HEK293 (cell line): Measurements from ENCODE around the gene MPEG1.

ENCODE experiments used
- CTCF ChIA-PET: fragments of 350-600 bp; formaldehyde crosslinking; extraction: SDS; loops from one replicate; lab custom pipeline; 2021; ENCODE audit warnings: antibody characterized with exemption; lab: Yijun Ruan, JAX
- POLR2A ChIA-PET: fragments of 300-600 bp; formaldehyde crosslinking; extraction: SDS; loops from one replicate; lab custom pipeline; 2020; ENCODE audit warnings: antibody characterized with exemption, inconsistent platforms; lab: Yijun Ruan, JAX
- H3K27ac ChIP-seq: fragments of 200-500 bp; sonication (Bioruptor generic); 2 replicates; pipeline ENCODE4 v1.5.1; 2014; ENCODE audit warnings: low read depth, low read length, control low read depth, inconsistent platforms; ENCODE audit errors: extremely low read depth
- H3K36me3 ChIP-seq, 2 experiments: fragments of 200-500 bp in 1 of 2; sonication (Bioruptor generic) in 1 of 2; 1 replicate in 1 of 2; 2 replicates in 1 of 2; pipeline ENCODE4 v1.5.1; 2014 to 2017; ENCODE audit warnings: inconsistent platforms in 2 of 2, low read length in 2 of 2; ENCODE audit not compliant: control insufficient read depth in 2 of 2, insufficient read depth in 1 of 2
- H3K4me1 ChIP-seq: fragments of 200-500 bp; sonication (Bioruptor generic); 2 replicates; pipeline ENCODE4 v1.5.1; 2014; ENCODE audit warnings: mild to moderate bottlenecking, low read length, inconsistent platforms; ENCODE audit not compliant: control insufficient read depth, insufficient read depth
- H3K4me3 ChIP-seq: 2 replicates; pipeline ENCODE4 v1.5.1; 2011; ENCODE audit warnings: low read depth, mild to moderate bottlenecking, control low read depth, low read length, moderate library complexity
- H3K9me3 ChIP-seq: fragments of 200-500 bp; sonication (Bioruptor generic); 2 replicates; pipeline ENCODE4 v1.5.1; 2014; ENCODE audit warnings: low read depth, low read length, inconsistent platforms; ENCODE audit not compliant: control insufficient read depth, insufficient read depth
- KLF8 ChIP-seq: fragments of 450-650 bp; formaldehyde crosslinking; IDR thresholded peaks from 2 replicates; pipeline ENCODE4 v1.5.1; 2016; ENCODE audit warnings: missing biosample characterization, missing genetic modification characterization
- SALL2 ChIP-seq: fragments of 450-650 bp; formaldehyde crosslinking; IDR thresholded peaks from 2 replicates; pipeline ENCODE4 v1.5.0; 2017; ENCODE audit warnings: missing biosample characterization, mild to moderate bottlenecking, missing genetic modification characterization, borderline replicate concordance
- SCRT1 ChIP-seq: fragments of 450-650 bp; formaldehyde crosslinking; IDR thresholded peaks from 2 replicates; pipeline ENCODE4 v1.5.1; 2016; ENCODE audit warnings: missing biosample characterization, missing genetic modification characterization, borderline replicate concordance
- SP3 ChIP-seq: fragments of 450-650 bp; formaldehyde crosslinking; IDR thresholded peaks from 2 replicates; pipeline ENCODE4 v1.5.1; 2016; ENCODE audit warnings: missing biosample characterization, missing genetic modification characterization
- SP7 ChIP-seq: fragments of 450-650 bp; formaldehyde crosslinking; IDR thresholded peaks from 2 replicates; pipeline ENCODE4 v1.5.1; 2016; ENCODE audit warnings: missing biosample characterization, missing genetic modification characterization
- TRIM28 ChIP-seq: IDR thresholded peaks from 2 replicates; pipeline ENCODE4 v1.6.1; 2011; ENCODE audit warnings: low read length, control low read depth, borderline replicate concordance
- YY1 ChIP-seq: fragments of 450-650 bp; formaldehyde crosslinking; IDR thresholded peaks from 2 replicates; pipeline ENCODE4 v1.5.1; 2018; ENCODE audit warnings: missing biosample characterization, missing genetic modification characterization
- ZBTB17 ChIP-seq: fragments of 450-650 bp; formaldehyde crosslinking; IDR thresholded peaks from 2 replicates; pipeline ENCODE4 v1.5.1; 2016; ENCODE audit warnings: missing biosample characterization, missing genetic modification characterization
- ZFP69B ChIP-seq: fragments of 450-650 bp; formaldehyde crosslinking; IDR thresholded peaks from 2 replicates; pipeline ENCODE4 v1.5.1; 2016; ENCODE audit warnings: missing biosample characterization, missing genetic modification characterization
- ZNF18 ChIP-seq: fragments of 450-650 bp; formaldehyde crosslinking; IDR thresholded peaks from 2 replicates; pipeline ENCODE4 v1.5.1; 2016; ENCODE audit warnings: missing biosample characterization, missing genetic modification characterization
- ZNF26 ChIP-seq: fragments of 450-650 bp; formaldehyde crosslinking; IDR thresholded peaks from 2 replicates; pipeline ENCODE4 v1.5.1; 2016; ENCODE audit warnings: missing biosample characterization, missing genetic modification characterization
- ZNF37A ChIP-seq: fragments of 450-650 bp; IDR thresholded peaks from 2 replicates; pipeline ENCODE4 v1.5.1; 2018; ENCODE audit warnings: missing biosample characterization, missing genetic modification characterization
- ZNF521 ChIP-seq: fragments of 450-650 bp; formaldehyde crosslinking; IDR thresholded peaks from 2 replicates; pipeline ENCODE4 v1.5.1; 2017; ENCODE audit warnings: missing biosample characterization, mild to moderate bottlenecking, missing genetic modification characterization
- ZNF544 ChIP-seq: fragments of 450-650 bp; formaldehyde crosslinking; IDR thresholded peaks from 2 replicates; pipeline ENCODE4 v1.5.0; 2017; ENCODE audit warnings: missing biosample characterization, missing genetic modification characterization
- ZNF645 ChIP-seq: fragments of 450-650 bp; formaldehyde crosslinking; IDR thresholded peaks from 2 replicates; pipeline ENCODE4; 2016; ENCODE audit warnings: missing biosample characterization, missing genetic modification characterization
- ZNF707 ChIP-seq: fragments of 450-650 bp; formaldehyde crosslinking; IDR thresholded peaks from 2 replicates; pipeline ENCODE4 v1.5.1; 2016; ENCODE audit warnings: missing biosample characterization, missing genetic modification characterization
- ZNF837 ChIP-seq: fragments of 450-650 bp; formaldehyde crosslinking; IDR thresholded peaks from 2 replicates; pipeline ENCODE4 v1.5.1; 2016; ENCODE audit warnings: missing biosample characterization, missing genetic modification characterization
- ZSCAN23 ChIP-seq: fragments of 450-650 bp; formaldehyde crosslinking; IDR thresholded peaks from 2 replicates; pipeline ENCODE4 v1.5.1; 2016; ENCODE audit warnings: missing biosample characterization, missing genetic modification characterization
- TF ChIP-seq, protein P1 (sequence below): fragments of 450-650 bp; formaldehyde crosslinking; IDR thresholded peaks from 2 replicates; pipeline ENCODE4 v1.5.1; 2016; ENCODE audit warnings: missing biosample characterization, missing genetic modification characterization
- TF ChIP-seq, protein P2 (sequence below): fragments of 450-650 bp; formaldehyde crosslinking; IDR thresholded peaks from 2 replicates; pipeline ENCODE4 v1.5.1; 2016; ENCODE audit warnings: missing biosample characterization, missing genetic modification characterization, borderline replicate concordance
- TF ChIP-seq, protein P3 (sequence below): fragments of 450-650 bp; formaldehyde crosslinking; IDR thresholded peaks from 2 replicates; pipeline ENCODE4 v1.5.1; 2016; ENCODE audit warnings: missing biosample characterization, missing genetic modification characterization
- TF ChIP-seq, protein P4 (sequence below): fragments of 450-650 bp; formaldehyde crosslinking; IDR thresholded peaks from 2 replicates; pipeline ENCODE4 v1.5.1; 2016; ENCODE audit warnings: missing biosample characterization, missing genetic modification characterization, low read depth

Gene MPEG1

DNA sequence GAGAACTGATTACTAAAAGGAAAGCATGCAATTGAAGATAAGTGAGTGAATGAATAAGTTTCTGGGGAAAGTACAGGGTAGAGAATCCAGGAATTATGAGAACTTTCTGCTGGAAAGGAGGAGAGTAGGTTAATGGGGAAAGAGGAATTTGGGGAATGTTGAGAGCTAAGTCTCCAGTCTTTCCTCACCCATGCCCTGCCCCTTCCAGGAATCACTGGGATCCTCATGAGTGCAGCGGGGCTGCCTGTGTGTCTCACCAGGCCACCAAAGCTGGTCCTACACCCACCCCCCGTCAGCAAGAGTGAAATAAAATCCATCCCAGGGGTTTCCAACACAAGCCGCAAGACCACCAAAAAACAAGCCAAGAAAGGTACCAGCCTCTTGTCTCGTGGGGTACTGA is 23.8 kb downstream of the MPEG1 start:
- ChIA-PET POLR2A (no interaction called here), CTCF (interaction anchor here (2.2 kb wide), 1 partner anchor 18 kb away, joined by 12 read pairs; the partner anchor contains the start of gene DTX4)
- H3K27ac ChIP-seq = no peak overlapping the region
- TF ChIP-seq SP3 (tag by site-specific recombination) (no peak), YY1 (no peak), ZNF18 (no peak), SCRT1 (tag by site-specific recombination) (no peak), ZNF26 (tag by site-specific recombination) (no peak), ZNF707 (no peak), KLF8 (no peak), ZSCAN23 (tag by site-specific recombination) (no peak), ZNF37A (tag by site-specific recombination) (no peak), SP7 (tag by site-specific recombination) (no peak), ZFP69B (tag by site-specific recombination) (no peak), ZNF521 (no peak), ZBTB17 (tag by site-specific recombination) (no peak), TRIM28 (no peak), SALL2 (no peak)
- TF ChIP-seq, protein P1, sequence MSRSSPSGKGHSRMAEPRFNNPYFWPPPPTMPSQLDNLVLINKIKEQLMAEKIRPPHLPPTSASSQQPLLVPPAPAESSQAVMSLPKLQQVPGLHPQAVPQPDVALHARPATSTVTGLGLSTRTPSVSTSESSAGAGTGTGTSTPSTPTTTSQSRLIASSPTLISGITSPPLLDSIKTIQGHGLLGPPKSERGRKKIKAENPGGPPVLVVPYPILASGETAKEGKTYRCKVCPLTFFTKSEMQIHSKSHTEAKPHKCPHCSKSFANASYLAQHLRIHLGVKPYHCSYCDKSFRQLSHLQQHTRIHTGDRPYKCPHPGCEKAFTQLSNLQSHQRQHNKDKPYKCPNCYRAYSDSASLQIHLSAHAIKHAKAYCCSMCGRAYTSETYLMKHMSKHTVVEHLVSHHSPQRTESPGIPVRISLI (tag by site-specific recombination) = no peak
- TF ChIP-seq, protein P2, sequence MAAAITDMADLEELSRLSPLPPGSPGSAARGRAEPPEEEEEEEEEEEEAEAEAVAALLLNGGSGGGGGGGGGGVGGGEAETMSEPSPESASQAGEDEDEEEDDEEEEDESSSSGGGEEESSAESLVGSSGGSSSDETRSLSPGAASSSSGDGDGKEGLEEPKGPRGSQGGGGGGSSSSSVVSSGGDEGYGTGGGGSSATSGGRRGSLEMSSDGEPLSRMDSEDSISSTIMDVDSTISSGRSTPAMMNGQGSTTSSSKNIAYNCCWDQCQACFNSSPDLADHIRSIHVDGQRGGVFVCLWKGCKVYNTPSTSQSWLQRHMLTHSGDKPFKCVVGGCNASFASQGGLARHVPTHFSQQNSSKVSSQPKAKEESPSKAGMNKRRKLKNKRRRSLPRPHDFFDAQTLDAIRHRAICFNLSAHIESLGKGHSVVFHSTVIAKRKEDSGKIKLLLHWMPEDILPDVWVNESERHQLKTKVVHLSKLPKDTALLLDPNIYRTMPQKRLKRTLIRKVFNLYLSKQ (tag by site-specific recombination) = no peak
- TF ChIP-seq, protein P3, sequence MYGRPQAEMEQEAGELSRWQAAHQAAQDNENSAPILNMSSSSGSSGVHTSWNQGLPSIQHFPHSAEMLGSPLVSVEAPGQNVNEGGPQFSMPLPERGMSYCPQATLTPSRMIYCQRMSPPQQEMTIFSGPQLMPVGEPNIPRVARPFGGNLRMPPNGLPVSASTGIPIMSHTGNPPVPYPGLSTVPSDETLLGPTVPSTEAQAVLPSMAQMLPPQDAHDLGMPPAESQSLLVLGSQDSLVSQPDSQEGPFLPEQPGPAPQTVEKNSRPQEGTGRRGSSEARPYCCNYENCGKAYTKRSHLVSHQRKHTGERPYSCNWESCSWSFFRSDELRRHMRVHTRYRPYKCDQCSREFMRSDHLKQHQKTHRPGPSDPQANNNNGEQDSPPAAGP (tag by site-specific recombination) = no peak
- H3K9me3 ChIP-seq = no peaks in the 10 kb centered on the region
- H3K36me3 ChIP-seq = peaks cover 0 to 46% of the 10 kb centered on the region in 2 experiments; a peak in 1 of 3 replicates
- no peak overlapping the region for H3K4me3 ChIP-seq
- H3K4me1 ChIP-seq = no peaks in the 10 kb centered on the region

DNA sequence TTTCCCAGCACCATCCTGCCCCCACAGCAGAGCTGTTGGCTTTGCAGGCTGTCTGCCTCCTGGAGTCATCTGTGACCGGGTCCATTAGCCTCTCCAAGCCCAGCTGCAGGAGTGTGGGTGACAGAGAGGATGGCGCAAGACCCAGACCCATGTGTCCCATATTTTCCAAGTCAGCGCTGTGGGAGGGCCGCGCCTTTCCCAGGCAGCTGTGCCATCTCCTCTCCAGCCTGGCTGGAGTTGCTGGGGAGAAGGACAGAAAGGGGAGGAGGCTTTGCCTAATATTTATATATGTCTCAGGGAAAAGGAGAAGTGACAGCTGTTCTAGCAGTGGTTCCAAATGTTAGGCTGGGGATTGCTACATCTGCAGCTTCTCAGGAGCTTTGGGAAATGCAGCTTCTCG is 25.1 kb downstream of the MPEG1 start:
- ChIA-PET POLR2A (no interaction called here), CTCF (interaction anchor here (1.3 to 4.4 kb wide), 4 partner anchors 11 to 24 kb away, joined by 6 to 78 read pairs (median 32); partner anchors contain the start of gene DTX4)
- Histone ChIP-seq H3K36me3 (peaks cover 0 to 42% of the 10 kb centered on the region in 2 experiments; a peak in 1 of 3 replicates), H3K4me1 (no peaks in the 10 kb centered on the region), H3K27ac (no peak overlapping the region), H3K4me3 (no peak overlapping the region), H3K9me3 (no peaks in the 10 kb centered on the region)
- TF ChIP-seq ZNF645 = no peak
- TF ChIP-seq ZNF837 (tag by site-specific recombination) = no peak
- TF ChIP-seq, protein P4, sequence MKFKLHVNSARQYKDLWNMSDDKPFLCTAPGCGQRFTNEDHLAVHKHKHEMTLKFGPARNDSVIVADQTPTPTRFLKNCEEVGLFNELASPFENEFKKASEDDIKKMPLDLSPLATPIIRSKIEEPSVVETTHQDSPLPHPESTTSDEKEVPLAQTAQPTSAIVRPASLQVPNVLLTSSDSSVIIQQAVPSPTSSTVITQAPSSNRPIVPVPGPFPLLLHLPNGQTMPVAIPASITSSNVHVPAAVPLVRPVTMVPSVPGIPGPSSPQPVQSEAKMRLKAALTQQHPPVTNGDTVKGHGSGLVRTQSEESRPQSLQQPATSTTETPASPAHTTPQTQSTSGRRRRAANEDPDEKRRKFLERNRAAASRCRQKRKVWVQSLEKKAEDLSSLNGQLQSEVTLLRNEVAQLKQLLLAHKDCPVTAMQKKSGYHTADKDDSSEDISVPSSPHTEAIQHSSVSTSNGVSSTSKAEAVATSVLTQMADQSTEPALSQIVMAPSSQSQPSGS (tag by site-specific recombination) = no peak
- TF ChIP-seq ZNF544 (tag by site-specific recombination) = no peak
